Activated B cell treated with CpG ODN at 0.5 μM for 24 hours (primary cell): ENCODE results near the gene PIM3. TPM values are rescaled to one million over a fixed set of nuclear protein-coding genes. Genes with fewer than 3 reads are reported as not detected.

Source experiments
- ATAC-seq: fragments of 200-7000 bp; cut with Tn5 transposase; one replicate; pipeline ENCODE4 v1.10.0; 2021; ENCODE audit warnings: low read depth, mild to moderate bottlenecking, moderate library complexity
- CTCF ChIA-PET: fragments of 350-600 bp; sonication (Branson Sonifier 250); formaldehyde crosslinking; loops from one replicate; lab custom pipeline; 2021; ENCODE audit warnings: antibody characterized with exemption; lab: Charles Lee
- POLR2A ChIA-PET: fragments of 350-600 bp; sonication (Branson Sonifier 250); formaldehyde crosslinking; loops from one replicate; lab custom pipeline; 2021; ENCODE audit warnings: antibody characterized with exemption; lab: Charles Lee
- DNase-seq: peaks from one replicate; pipeline ENCODE4 v3.0.0; 2022
- H3K27ac Mint-ChIP-seq: one replicate; pipeline ENCODE4 v1.8.0; 2020; ENCODE audit warnings: mixed read lengths
- H3K27me3 Mint-ChIP-seq: one replicate; pipeline ENCODE4 v1.8.0; 2021; ENCODE audit warnings: mixed read lengths
- H3K36me3 Mint-ChIP-seq: one replicate; pipeline ENCODE4 v1.8.0; 2021; ENCODE audit warnings: low read depth, mixed read lengths
- H3K4me1 Mint-ChIP-seq: one replicate; pipeline ENCODE4 v1.8.0; 2021; ENCODE audit warnings: mixed read lengths
- H3K4me3 Mint-ChIP-seq: one replicate; pipeline ENCODE4 v1.8.0; 2020; ENCODE audit warnings: mild to moderate bottlenecking, mixed read lengths
- H3K9me3 Mint-ChIP-seq: one replicate; pipeline ENCODE4 v1.8.0; 2020; ENCODE audit warnings: mixed read lengths
- intact Hi-C: fragments of 100-400 bp; cut with micrococcal nuclease; formaldehyde crosslinking; loops from one replicate; pipeline ENCODE4 v1.15.1; 2024
- total RNA-seq: library from RNA; stranded (reverse); gene quantifications from 2 replicates; pipeline ENCODE4 v1.2.3, GENCODE V29; 2022
- TF ChIP-seq, protein P1 (sequence below): fragments of 200-600 bp; IDR thresholded peaks from one replicate; pipeline ENCODE4 v1.8.0; 2022; ENCODE audit warnings: antibody characterized with exemption, mild to moderate bottlenecking

Gene PIM3
- total RNA-seq, 1 donor from 2014 or later: 91.7 TPM

DNA sequence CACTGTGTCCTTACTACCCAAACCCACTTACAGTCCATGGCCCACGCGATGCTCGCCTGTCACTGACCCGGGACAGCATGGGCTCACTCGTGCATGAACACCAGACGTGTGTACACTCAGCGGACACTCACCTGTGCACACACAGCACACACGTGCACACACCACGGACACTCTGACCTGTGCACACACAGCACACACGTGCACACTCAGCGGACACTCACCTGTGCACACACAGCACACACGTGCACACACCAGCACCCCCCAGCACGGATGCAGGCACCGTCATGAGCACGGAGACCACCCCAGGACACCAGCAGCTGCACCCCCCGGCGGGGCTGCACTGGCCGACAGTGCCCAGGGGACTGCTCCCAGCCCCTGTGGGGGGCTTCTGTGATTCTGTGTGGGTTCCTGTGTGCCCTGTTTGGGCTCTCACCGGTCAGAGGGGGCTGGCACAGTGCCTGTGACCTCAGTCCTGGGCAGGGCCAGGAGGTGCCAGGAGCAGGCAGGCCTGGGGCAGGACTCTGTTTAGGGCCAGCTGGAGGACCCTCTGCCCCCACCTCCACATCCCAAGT, 21.9 kb upstream of the PIM3 start:
- DNase-seq: no peak
- TF ChIP-seq, protein P1, sequence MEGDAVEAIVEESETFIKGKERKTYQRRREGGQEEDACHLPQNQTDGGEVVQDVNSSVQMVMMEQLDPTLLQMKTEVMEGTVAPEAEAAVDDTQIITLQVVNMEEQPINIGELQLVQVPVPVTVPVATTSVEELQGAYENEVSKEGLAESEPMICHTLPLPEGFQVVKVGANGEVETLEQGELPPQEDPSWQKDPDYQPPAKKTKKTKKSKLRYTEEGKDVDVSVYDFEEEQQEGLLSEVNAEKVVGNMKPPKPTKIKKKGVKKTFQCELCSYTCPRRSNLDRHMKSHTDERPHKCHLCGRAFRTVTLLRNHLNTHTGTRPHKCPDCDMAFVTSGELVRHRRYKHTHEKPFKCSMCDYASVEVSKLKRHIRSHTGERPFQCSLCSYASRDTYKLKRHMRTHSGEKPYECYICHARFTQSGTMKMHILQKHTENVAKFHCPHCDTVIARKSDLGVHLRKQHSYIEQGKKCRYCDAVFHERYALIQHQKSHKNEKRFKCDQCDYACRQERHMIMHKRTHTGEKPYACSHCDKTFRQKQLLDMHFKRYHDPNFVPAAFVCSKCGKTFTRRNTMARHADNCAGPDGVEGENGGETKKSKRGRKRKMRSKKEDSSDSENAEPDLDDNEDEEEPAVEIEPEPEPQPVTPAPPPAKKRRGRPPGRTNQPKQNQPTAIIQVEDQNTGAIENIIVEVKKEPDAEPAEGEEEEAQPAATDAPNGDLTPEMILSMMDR: no peak
- H3K9me3 Mint-ChIP-seq: peaks cover 2% of the 10 kb centered on the region

DNA sequence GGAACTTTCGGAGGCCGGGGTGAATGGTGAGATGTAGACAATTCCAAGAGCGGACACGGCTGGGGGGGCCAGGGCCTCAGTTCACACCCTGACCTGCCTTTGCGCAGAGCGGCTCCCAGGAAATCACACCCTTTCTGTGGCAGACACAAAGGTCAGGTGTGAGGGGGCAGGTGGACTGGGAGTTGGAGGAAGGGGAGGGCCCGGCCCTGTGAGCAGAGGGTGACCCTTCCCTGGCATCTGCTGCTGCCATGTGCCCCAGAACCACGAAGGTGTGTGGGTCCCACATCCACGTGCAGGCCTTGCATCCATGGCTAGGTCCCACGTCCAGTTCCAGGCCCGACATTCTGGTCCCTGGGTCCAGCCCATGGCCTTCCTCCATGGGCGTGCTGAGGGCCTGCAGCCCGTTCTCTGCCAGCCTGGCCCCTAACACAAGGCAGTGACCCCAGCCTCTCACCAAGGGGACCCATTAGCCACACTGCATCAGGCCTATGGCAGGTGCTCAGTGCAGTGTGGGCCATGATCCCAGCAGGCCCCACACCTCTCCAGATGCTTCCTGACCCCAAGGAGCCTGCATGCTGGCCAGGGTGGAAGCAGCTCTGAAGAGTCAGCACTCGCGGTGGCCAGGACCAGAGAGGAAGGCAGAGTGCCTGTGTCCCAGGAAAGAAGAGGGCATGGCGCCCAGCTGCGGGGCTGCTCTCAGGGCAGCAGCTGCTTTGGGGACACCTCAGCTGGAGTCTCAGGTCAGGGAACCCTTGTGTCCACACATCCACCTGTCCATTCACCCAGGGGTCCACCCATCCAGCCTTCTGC, 18.9 kb upstream of the PIM3 start:
- ATAC-seq: no peak
- Mint-ChIP-seq H3K4me1 (peaks cover 22% of the 10 kb centered on the region), H3K27me3 (no peaks in the 10 kb centered on the region), H3K4me3 (no peak overlapping the region), H3K36me3 (no peaks in the 10 kb centered on the region), H3K27ac (no peak overlapping the region), H3K9me3 (peaks cover 2% of the 10 kb centered on the region)
- POLR2A ChIA-PET: interaction anchor here (15.4 kb wide), 1 partner anchor 22 kb away, joined by 828 read pairs; the partner anchor contains the start of gene PIM3
- DNase-seq: no peak
- intact Hi-C loops: no loop called here
- CTCF ChIA-PET: no interaction called here
- TF ChIP-seq, protein P1: no peak

More for the DNA sequence above, 21.9 kb upstream of the PIM3 start:
- no peak for ATAC-seq
- POLR2A ChIA-PET: interaction anchor here (15.4 kb wide), 1 partner anchor 25 kb away, joined by 828 read pairs; the partner anchor contains the start of gene PIM3
- H3K4me3 Mint-ChIP-seq: no peak overlapping the region
- no peaks in the 10 kb centered on the region for H3K36me3 Mint-ChIP-seq
- CTCF ChIA-PET: no interaction called here
- intact Hi-C loops: loop anchor here (10.0 kb wide), 1 partner anchor 536 kb away; the partner anchor contains the start of gene SBF1
- H3K4me1 Mint-ChIP-seq: peaks cover 20% of the 10 kb centered on the region
- no peak overlapping the region for H3K27ac Mint-ChIP-seq
- H3K27me3 Mint-ChIP-seq: no peaks in the 10 kb centered on the region

DNA sequence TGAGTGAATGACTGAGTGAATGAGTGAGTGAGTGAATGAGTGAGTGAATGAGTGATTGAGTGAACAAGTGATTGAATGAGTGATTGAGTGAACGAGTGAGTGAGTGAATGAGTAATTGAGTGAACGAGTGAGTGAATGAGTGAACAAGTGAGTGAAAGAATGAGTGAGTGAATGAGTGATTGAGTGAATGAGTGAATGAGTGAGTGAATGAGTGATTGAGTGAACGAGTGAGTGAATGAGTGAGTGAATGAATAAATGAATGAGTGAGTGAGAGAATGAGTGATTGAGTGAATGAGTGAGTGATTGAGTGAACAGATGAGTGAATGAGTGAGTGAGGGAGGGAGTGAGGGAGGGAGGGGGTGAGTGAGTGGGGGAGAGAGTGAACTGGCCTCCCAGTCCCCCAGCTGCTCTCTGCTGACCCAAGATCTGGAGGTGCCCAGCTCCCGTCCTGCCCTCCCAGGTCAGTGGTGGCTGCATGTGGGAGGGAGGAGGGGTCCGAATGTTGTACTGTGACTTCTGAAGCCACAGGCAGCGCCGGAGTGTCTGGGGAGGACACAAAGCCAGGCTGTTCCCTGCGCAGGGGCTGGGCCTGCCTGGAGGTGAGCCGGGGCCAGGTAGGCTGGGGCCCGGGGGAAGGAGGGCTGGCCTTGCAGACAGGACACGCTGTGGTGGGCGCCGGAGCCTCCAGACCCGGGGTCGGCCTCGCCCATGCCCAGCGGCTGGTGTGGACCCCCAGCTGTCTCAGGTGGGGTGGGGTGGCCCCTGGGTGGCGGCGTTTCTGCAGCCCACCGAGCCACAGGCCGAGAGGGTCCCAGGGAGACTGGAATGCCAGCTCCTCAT, 17.8 kb upstream of the PIM3 start:
- DNase-seq: no peak
- H3K4me3 Mint-ChIP-seq: no peak overlapping the region
- H3K9me3 Mint-ChIP-seq: peaks cover 2% of the 10 kb centered on the region
- H3K4me1 Mint-ChIP-seq: peaks cover 13% of the 10 kb centered on the region
- ATAC-seq: no peak
- H3K27ac Mint-ChIP-seq: no peak overlapping the region
- H3K27me3 Mint-ChIP-seq: no peaks in the 10 kb centered on the region
- CTCF ChIA-PET: interaction anchor here (1.7 kb wide), 1 partner anchor 88 kb away, joined by 4 read pairs; no protein-coding TSS in a partner anchor
- intact Hi-C loops: no loop called here
- TF ChIP-seq, protein P1: no peak
- POLR2A ChIA-PET: interaction anchor here (1.0 to 15.4 kb wide), 2 partner anchors 9 to 21 kb away, joined by 5 to 828 read pairs; partner anchors contain the start of gene PIM3
- H3K36me3 Mint-ChIP-seq: no peaks in the 10 kb centered on the region

DNA sequence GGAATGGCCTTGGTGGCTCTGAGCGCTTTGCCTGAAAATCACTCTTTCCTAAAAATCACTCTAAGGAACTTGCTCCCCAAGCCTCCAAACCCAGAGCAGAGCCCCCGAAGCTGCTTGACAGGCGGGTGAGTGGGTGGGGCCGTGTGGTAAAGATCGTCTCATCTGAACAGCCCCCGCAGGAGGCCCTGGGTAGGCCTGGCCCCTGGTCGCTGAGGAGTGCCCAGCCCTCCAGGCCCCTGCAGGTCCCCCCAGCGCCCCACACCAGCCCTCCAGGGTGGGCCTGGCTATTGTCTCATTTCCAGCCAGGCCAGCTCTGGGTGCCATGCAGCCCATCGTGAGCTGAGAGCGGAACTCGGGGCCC, 17.2 kb upstream of the PIM3 start:
- intact Hi-C loops: no loop called here
- TF ChIP-seq, protein P1: no peak
- Mint-ChIP-seq H3K27me3 (no peaks in the 10 kb centered on the region), H3K9me3 (peaks cover 2% of the 10 kb centered on the region), H3K27ac (no peak overlapping the region), H3K4me1 (peaks cover 11% of the 10 kb centered on the region), H3K36me3 (no peaks in the 10 kb centered on the region), H3K4me3 (no peak overlapping the region)
- no peak for ATAC-seq
- CTCF ChIA-PET: interaction anchor here (1.7 kb wide), 1 partner anchor 87 kb away, joined by 4 read pairs; no protein-coding TSS in a partner anchor
- DNase-seq: no peak
- POLR2A ChIA-PET: interaction anchor here (1.0 to 15.4 kb wide), 2 partner anchors 8 to 20 kb away, joined by 5 to 828 read pairs; partner anchors contain the start of gene PIM3
